Stomach (tissue), 19 donors: ENCODE results near the gene CDKN1B. TPM values are rescaled to one million over a fixed set of nuclear protein-coding genes. Genes with fewer than 3 reads are reported as not detected.

ENCODE experiments used
- DNase-seq, 2 donors: peaks; one replicate each; pipeline versions ENCODE4 v3.0.0 to v3.0.0-alpha.2; 2013 to 2019
- H3K27ac ChIP-seq, 5 donors: fragments of 200-600 bp in 4 of 5; sonication (generic) in 4 of 5; one replicate each; pipeline ENCODE4 v1.5.1; 2013 to 2019; ENCODE audit warnings: mild to moderate bottlenecking in 1 of 5, moderate library complexity in 1 of 5
- H3K27me3 ChIP-seq, 3 donors: fragments of 200-600 bp; sonication (generic); one replicate each; pipeline ENCODE4 v1.5.1; 2017 to 2019; ENCODE audit warnings: mixed run types in 1 of 3
- H3K36me3 ChIP-seq, 4 donors: fragments of 200-600 bp; sonication (generic); 1 replicate in 3 of 4; 2 replicates in 1 of 4; pipeline ENCODE4 v1.5.1; 2016 to 2019
- H3K4me1 ChIP-seq, 4 donors: fragments of 200-600 bp; sonication (generic); one replicate each; pipeline ENCODE4 v1.5.1; 2016 to 2019
- H3K4me3 ChIP-seq, 4 donors: fragments of 200-600 bp; sonication (generic) in 3 of 4; one replicate each; pipeline ENCODE4 v1.5.1; 2016 to 2019; ENCODE audit warnings: mild to moderate bottlenecking in 1 of 4
- H3K9me3 ChIP-seq, 4 donors: fragments of 200-600 bp; sonication (generic); one replicate each; pipeline ENCODE4 v1.5.1; 2016 to 2019
- EP300 ChIP-seq: sonication (generic); formaldehyde crosslinking; IDR thresholded peaks from one replicate; pipeline ENCODE4 v1.6.1; 2017; ENCODE audit warnings: antibody characterized with exemption
- POLR2A ChIP-seq, 4 donors: fragments of 450-650 bp; IDR thresholded peaks; one replicate each; pipeline ENCODE4 v1.6.1; 2016; ENCODE audit warnings: antibody characterized with exemption in 4 of 4, control low read depth in 2 of 4, mild to moderate bottlenecking in 1 of 4, moderate library complexity in 1 of 4
- POLR2AphosphoS5 ChIP-seq, 3 donors: sonication (generic); formaldehyde crosslinking; IDR thresholded peaks; one replicate each; pipeline ENCODE4 v1.6.1; 2016; ENCODE audit warnings: antibody characterized with exemption in 3 of 3
- WGBS, 5 donors: extraction: QIAGEN DNeasy Blood & Tissue Kit in 3 of 5; methylation state at CpG; one replicate each; pipeline versions ENCODE4 v1.1.5 to v1.1.7; 2013 to 2018; 5-methylcytosine and 5-hydroxymethylcytosine counted together
- intact Hi-C: fragments of 100-400 bp; cut with DNase I; formaldehyde crosslinking; loops from one replicate; pipeline ENCODE4 v1.15.1; 2023; ENCODE audit warnings: low total_unique reads
- long read RNA-seq, 10 donors: transcript quantifications; one replicate each; lab custom pipeline, GENCODE V29; 2026
- polyA plus RNA-seq, 3 donors: library from polyadenylated mRNA; stranded (reverse); fragments of 200-250 nt; gene quantifications; one replicate each; pipeline ENCODE4 v1.2.3, GENCODE V29; 2013
- total RNA-seq, 5 donors: library from RNA; depleted of rRNA; stranded (reverse); fragments of >200 nt; gene quantifications; one replicate each; pipeline versions ENCODE4 v1.1.0 to v1.2.3, GENCODE V29; 2014 to 2016
- TF ChIP-seq, protein P1 (sequence below), 7 experiments: fragments of 450-650 bp in 4 of 7; fragments of 200-600 bp in 3 of 7; sonication (generic) in 3 of 7; IDR thresholded peaks; one replicate each; pipeline ENCODE4 v1.5.1; 2016 to 2019; ENCODE audit warnings: antibody characterized with exemption in 7 of 7, control low read depth in 2 of 7, mild to moderate bottlenecking in 1 of 7
- donor health status: healthy with polysubstance abuse.
- donor health status: Bipolar disorder and iron deficiency.
- donor health status: healthy.

CDKN1B gene
- 10 to 100 TPM; 22.9 to 60.8 (median 40.0) TPM for total RNA-seq
- polyA plus RNA-seq = 10 to 100 TPM; 17.7 to 27.6 (median 24.7) TPM
- long read RNA-seq, donor 1, transcript CDKN1B-201 (3 exons, 2,657 nt) = major isoform, 6 of 6 reads
- long read RNA-seq, donor 1, partial matches to known transcripts = 0 of 6 reads
- long read RNA-seq, donor 1, other reads (novel, unspliced or antisense) = 0 of 6 reads
- long read RNA-seq, donor 2, transcript CDKN1B-201 (3 exons, 2,657 nt) = major isoform, 7 of 7 reads
- long read RNA-seq, donor 2, partial matches to known transcripts = 0 of 7 reads
- long read RNA-seq, donor 2, other reads (novel, unspliced or antisense) = 0 of 7 reads
- long read RNA-seq, donor 3, transcript CDKN1B-201 (3 exons, 2,657 nt) = major isoform, 13 of 13 reads
- long read RNA-seq, donor 3, partial matches to known transcripts = 0 of 13 reads
- long read RNA-seq, donor 3, other reads (novel, unspliced or antisense) = 0 of 13 reads
- long read RNA-seq, donor 4, transcript CDKN1B-201 (3 exons, 2,657 nt) = major isoform, 5 of 5 reads
- long read RNA-seq, donor 4, partial matches to known transcripts = 0 of 5 reads
- long read RNA-seq, donor 4, other reads (novel, unspliced or antisense) = 0 of 5 reads
- long read RNA-seq, donor 5, transcript CDKN1B-201 (3 exons, 2,657 nt) = major isoform, 17 of 17 reads
- long read RNA-seq, donor 5, partial matches to known transcripts = 0 of 17 reads
- long read RNA-seq, donor 5, other reads (novel, unspliced or antisense) = 0 of 17 reads
- long read RNA-seq, donor 6, transcript CDKN1B-201 (3 exons, 2,657 nt) = major isoform, 21 of 26 reads
- long read RNA-seq, donor 6, partial matches to known transcripts = 5 of 26 reads
- long read RNA-seq, donor 6, other reads (novel, unspliced or antisense) = 0 of 26 reads
- long read RNA-seq, donor 7, transcript CDKN1B-201 (3 exons, 2,657 nt) = major isoform, 25 of 25 reads
- long read RNA-seq, donor 7, partial matches to known transcripts = 0 of 25 reads
- long read RNA-seq, donor 7, other reads (novel, unspliced or antisense) = 0 of 25 reads
- long read RNA-seq, donor 8, transcript CDKN1B-201 (3 exons, 2,657 nt) = major isoform, 13 of 22 reads
- long read RNA-seq, donor 8, partial matches to known transcripts = 9 of 22 reads
- long read RNA-seq, donor 8, other reads (novel, unspliced or antisense) = 0 of 22 reads
- long read RNA-seq, donor 9, transcript CDKN1B-201 (3 exons, 2,657 nt) = major isoform, 11 of 47 reads
- long read RNA-seq, donor 9, partial matches to known transcripts = 36 of 47 reads
- long read RNA-seq, donor 9, other reads (novel, unspliced or antisense) = 0 of 47 reads
- long read RNA-seq, donor 10, transcript CDKN1B-201 (3 exons, 2,657 nt) = major isoform, 10 of 10 reads
- long read RNA-seq, donor 10, partial matches to known transcripts = 0 of 10 reads
- long read RNA-seq, donor 10, other reads (novel, unspliced or antisense) = 0 of 10 reads

DNA sequence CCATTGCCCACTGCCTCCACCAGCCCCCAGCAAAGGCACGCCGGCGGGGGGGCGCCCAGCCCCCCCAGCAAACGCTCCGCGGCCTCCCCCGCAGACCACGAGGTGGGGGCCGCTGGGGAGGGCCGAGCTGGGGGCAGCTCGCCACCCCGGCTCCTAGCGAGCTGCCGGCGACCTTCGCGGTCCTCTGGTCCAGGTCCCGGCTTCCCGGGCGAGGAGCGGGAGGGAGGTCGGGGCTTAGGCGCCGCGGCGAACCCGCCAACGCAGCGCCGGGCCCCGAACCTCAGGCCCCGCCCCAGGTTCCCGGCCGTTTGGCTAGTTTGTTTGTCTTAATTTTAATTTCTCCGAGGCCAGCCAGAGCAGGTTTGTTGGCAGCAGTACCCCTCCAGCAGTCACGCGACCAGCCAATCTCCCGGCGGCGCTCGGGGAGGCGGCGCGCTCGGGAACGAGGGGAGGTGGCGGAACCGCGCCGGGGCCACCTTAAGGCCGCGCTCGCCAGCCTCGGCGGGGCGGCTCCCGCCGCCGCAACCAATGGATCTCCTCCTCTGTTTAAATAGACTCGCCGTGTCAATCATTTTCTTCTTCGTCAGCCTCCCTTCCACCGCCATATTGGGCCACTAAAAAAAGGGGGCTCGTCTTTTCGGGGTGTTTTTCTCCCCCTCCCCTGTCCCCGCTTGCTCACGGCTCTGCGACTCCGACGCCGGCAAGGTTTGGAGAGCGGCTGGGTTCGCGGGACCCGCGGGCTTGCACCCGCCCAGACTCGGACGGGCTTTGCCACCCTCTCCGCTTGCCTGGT, at the start of gene CDKN1B:
CDKN1B (plus strand) TSS at position 576 of the 793 bp plus-strand sequence. CDS start 472 bp downstream, outside the sequence.
- Histone ChIP-seq H3K36me3 (peaks cover 10 to 24% (median 16%) of the 10 kb centered on the region in 4 donors), H3K27me3 (no peaks in the 10 kb centered on the region), H3K4me3 (peak within 1 kb of the TSS; percentile 84 to 91 (median 87)), H3K4me1 (peaks cover 52 to 68% (median 65%) of the 10 kb centered on the region in 4 donors), H3K9me3 (no peaks in the 10 kb centered on the region), H3K27ac (peak within 1 kb of the TSS; percentile 97 to 100 (median 100))
- WGBS, 5 donors = 0 to 1% (median 0%) methylated on average over 51 to 81 of the region's 81 CpGs
- intact Hi-C loops = no loop called here
- peak; percentile 95 to 97 for DNase-seq
- TF ChIP-seq POLR2A (IDR thresholded peaks at IDR 0.05) = peak in 2 of 4 donors; percentile 48 to 51
- no peak for TF ChIP-seq EP300
- TF ChIP-seq, protein P1, sequence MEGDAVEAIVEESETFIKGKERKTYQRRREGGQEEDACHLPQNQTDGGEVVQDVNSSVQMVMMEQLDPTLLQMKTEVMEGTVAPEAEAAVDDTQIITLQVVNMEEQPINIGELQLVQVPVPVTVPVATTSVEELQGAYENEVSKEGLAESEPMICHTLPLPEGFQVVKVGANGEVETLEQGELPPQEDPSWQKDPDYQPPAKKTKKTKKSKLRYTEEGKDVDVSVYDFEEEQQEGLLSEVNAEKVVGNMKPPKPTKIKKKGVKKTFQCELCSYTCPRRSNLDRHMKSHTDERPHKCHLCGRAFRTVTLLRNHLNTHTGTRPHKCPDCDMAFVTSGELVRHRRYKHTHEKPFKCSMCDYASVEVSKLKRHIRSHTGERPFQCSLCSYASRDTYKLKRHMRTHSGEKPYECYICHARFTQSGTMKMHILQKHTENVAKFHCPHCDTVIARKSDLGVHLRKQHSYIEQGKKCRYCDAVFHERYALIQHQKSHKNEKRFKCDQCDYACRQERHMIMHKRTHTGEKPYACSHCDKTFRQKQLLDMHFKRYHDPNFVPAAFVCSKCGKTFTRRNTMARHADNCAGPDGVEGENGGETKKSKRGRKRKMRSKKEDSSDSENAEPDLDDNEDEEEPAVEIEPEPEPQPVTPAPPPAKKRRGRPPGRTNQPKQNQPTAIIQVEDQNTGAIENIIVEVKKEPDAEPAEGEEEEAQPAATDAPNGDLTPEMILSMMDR (IDR thresholded peaks at IDR 0.05) = no peak
- peak; percentile 81 to 90 (median 89) for TF ChIP-seq POLR2AphosphoS5 (IDR thresholded peaks at IDR 0.05)

DNA sequence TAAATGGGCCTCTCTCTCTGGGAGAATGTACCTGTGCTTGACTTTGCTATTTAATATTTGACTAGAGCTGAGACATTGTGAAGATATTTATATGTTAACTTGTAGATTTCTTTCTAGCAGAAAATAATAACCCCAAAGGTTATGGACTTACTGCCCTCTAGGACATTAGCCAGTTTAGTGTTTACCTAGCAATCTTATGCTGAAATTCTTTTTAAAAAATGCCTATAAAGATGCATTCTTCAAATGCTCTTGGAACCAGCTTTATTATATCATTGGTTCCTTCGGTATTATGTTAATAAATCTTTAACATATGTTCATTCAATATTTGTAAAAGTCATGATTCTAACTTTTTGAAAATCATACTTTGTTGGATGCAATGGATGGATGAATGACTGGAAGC, 49.2 kb upstream of the CDKN1B start:
- TF ChIP-seq, protein P1 (IDR thresholded peaks at IDR 0.05) = no peak
- TF ChIP-seq EP300 = no peak
- TF ChIP-seq POLR2A (IDR thresholded peaks at IDR 0.05) = no peak
- intact Hi-C loops = no loop called here
- no peak for DNase-seq
- Histone ChIP-seq H3K4me1 (no peaks in the 10 kb centered on the region), H3K4me3 (no peak overlapping the region), H3K27ac (no peak overlapping the region), H3K27me3 (no peaks in the 10 kb centered on the region), H3K9me3 (no peaks in the 10 kb centered on the region), H3K36me3 (no peaks in the 10 kb centered on the region)
- 93 to 100% (median 94%) methylated on average over 1 of the region's 1 CpG for WGBS, 5 donors

DNA sequence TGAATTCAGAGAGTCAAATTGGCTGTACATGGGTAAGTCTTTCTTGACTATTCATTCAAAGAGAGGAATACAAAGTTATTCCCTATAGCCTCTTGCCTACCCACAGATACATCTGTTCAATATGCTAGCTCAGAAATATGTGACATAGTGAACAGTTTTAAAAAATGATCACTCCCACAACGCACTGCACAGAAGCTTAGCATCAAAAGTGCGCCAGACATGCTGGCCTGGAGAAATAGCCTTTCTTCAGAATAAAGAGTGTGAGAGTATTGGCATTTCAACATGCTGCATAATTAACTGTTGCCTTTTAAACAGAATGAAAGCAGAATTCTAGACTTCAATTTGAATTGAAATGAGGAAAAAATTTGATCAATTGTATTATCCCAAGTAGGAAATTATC, 48.1 kb upstream of the CDKN1B start:
- 94 to 98% (median 97%) methylated on average over 2 of the region's 2 CpGs for WGBS, 5 donors
- H3K27me3 ChIP-seq = no peaks in the 10 kb centered on the region
- H3K4me3 ChIP-seq = no peak overlapping the region
- intact Hi-C loops = no loop called here
- no peak for DNase-seq
- no peak for TF ChIP-seq POLR2AphosphoS5 (IDR thresholded peaks at IDR 0.05)
- TF ChIP-seq POLR2A (IDR thresholded peaks at IDR 0.05) = no peak
- no peak for TF ChIP-seq EP300
- TF ChIP-seq, protein P1 (IDR thresholded peaks at IDR 0.05) = no peak
- no peaks in the 10 kb centered on the region for H3K4me1 ChIP-seq
- H3K36me3 ChIP-seq = no peaks in the 10 kb centered on the region
- H3K9me3 ChIP-seq = no peaks in the 10 kb centered on the region
- no peak overlapping the region for H3K27ac ChIP-seq
